Activated CD4-positive, alpha-beta T cell treated with anti-CD3 and anti-CD28 coated beads, Interleukin-2, amount 10 ng/mL, durations not matched to agents 7 days and 5 days (primary cell): ENCODE data around the gene OPA3. TPM values are rescaled to one million over a fixed set of nuclear protein-coding genes. Genes with fewer than 3 reads are reported as not detected.

Experiments
- CTCF ChIA-PET: fragments of 350-600 bp; sonication (Branson Sonifier 250); formaldehyde crosslinking; loops from one replicate; lab custom pipeline; 2021; ENCODE audit warnings: antibody characterized with exemption; lab: Charles Lee
- POLR2A ChIA-PET: fragments of 350-600 bp; sonication (Branson Sonifier 250); formaldehyde crosslinking; loops from one replicate; lab custom pipeline; 2021; ENCODE audit warnings: antibody characterized with exemption; lab: Charles Lee
- DNase-seq: peaks from one replicate; pipeline ENCODE4 v3.0.0-alpha.2; 2020
- H3K27ac Mint-ChIP-seq: one replicate; pipeline ENCODE4 v1.8.0; 2021; ENCODE audit warnings: mild to moderate bottlenecking, moderate library complexity, mixed read lengths
- H3K27me3 Mint-ChIP-seq: one replicate; pipeline ENCODE4 v1.8.0; 2021; ENCODE audit warnings: mixed read lengths
- H3K36me3 Mint-ChIP-seq: one replicate; pipeline ENCODE4 v1.8.0; 2021; ENCODE audit warnings: low read depth, mixed read lengths
- H3K4me1 Mint-ChIP-seq: one replicate; pipeline ENCODE4 v1.8.0; 2021; ENCODE audit warnings: mixed read lengths
- H3K4me3 Mint-ChIP-seq: one replicate; pipeline ENCODE4 v1.8.0; 2021; ENCODE audit warnings: mild to moderate bottlenecking, moderate library complexity, mixed read lengths
- H3K9me3 Mint-ChIP-seq: one replicate; pipeline ENCODE4 v1.8.0; 2021; ENCODE audit warnings: mixed read lengths
- total RNA-seq, 2 experiments: library from RNA; stranded (reverse); gene quantifications; one replicate each; pipeline ENCODE4 v1.2.3, GENCODE V29; 2021

Gene OPA3
- total RNA-seq, 2 experiments from 2014 or later = 12.6 to 13.4 TPM

- POLR2A ChIA-PET = no interaction called here
- Mint-ChIP-seq H3K27ac (no peak overlapping the region), H3K4me1 (peaks cover 24% of the 10 kb centered on the region), H3K9me3 (no peaks in the 10 kb centered on the region), H3K27me3 (peaks cover 4% of the 10 kb centered on the region), H3K36me3 (peaks cover 58% of the 10 kb centered on the region), H3K4me3 (no peak overlapping the region)
- no peak for DNase-seq
- CTCF ChIA-PET = interaction anchor here (0.6 to 1.2 kb wide), 2 partner anchors 34 to 57 kb away, joined by 3 read pairs; no protein-coding TSS in a partner anchor
These were observed 60.0 kb downstream of the OPA3 start for GRCh38 chr19:45524575-45525129.

GRCh38 chr19:45523642-45524256, 60.9 kb downstream of the OPA3 start:
- peaks cover 4% of the 10 kb centered on the region for H3K27me3 Mint-ChIP-seq
- ChIA-PET CTCF (interaction anchor here (1.2 kb wide), 1 partner anchor 35 kb away, joined by 3 read pairs; no protein-coding TSS in a partner anchor), POLR2A (no interaction called here)
- peak; percentile 79 for DNase-seq
- no peak overlapping the region for H3K4me3 Mint-ChIP-seq
- H3K36me3 Mint-ChIP-seq = peaks cover 55% of the 10 kb centered on the region
- peaks cover 24% of the 10 kb centered on the region for H3K4me1 Mint-ChIP-seq
- peak overlapping the region; percentile 7 for H3K27ac Mint-ChIP-seq
- H3K9me3 Mint-ChIP-seq = no peaks in the 10 kb centered on the region

- no peak for DNase-seq
- H3K9me3 Mint-ChIP-seq = no peaks in the 10 kb centered on the region
- H3K36me3 Mint-ChIP-seq = peaks cover 53% of the 10 kb centered on the region
- no peaks in the 10 kb centered on the region for H3K27me3 Mint-ChIP-seq
- H3K4me3 Mint-ChIP-seq = no peak overlapping the region
- POLR2A ChIA-PET = no interaction called here
- peaks cover 19% of the 10 kb centered on the region for H3K4me1 Mint-ChIP-seq
- CTCF ChIA-PET = interaction anchor here (1.1 to 1.5 kb wide), 2 partner anchors 83 to 159 kb away, joined by 3 to 4 read pairs; no protein-coding TSS in a partner anchor
- no peak overlapping the region for H3K27ac Mint-ChIP-seq
These were observed 62.3 kb downstream of the OPA3 start for GRCh38 chr19:45522010-45522941.

GRCh38 chr19:45518469-45518826, 66.2 kb downstream of the OPA3 start:
- Mint-ChIP-seq H3K9me3 (no peaks in the 10 kb centered on the region), H3K27ac (peak overlapping the region; percentile 60), H3K4me1 (peaks cover 47% of the 10 kb centered on the region), H3K27me3 (no peaks in the 10 kb centered on the region), H3K36me3 (peaks cover 28% of the 10 kb centered on the region), H3K4me3 (no peak overlapping the region)
- ChIA-PET CTCF (interaction anchor here (0.6 to 1.2 kb wide), 3 partner anchors 9 to 40 kb away, joined by 3 to 6 read pairs (median 4); no protein-coding TSS in a partner anchor), POLR2A (no interaction called here)
- DNase-seq = no peak

- H3K4me1 Mint-ChIP-seq = peaks cover 47% of the 10 kb centered on the region
- peaks cover 26% of the 10 kb centered on the region for H3K36me3 Mint-ChIP-seq
- H3K9me3 Mint-ChIP-seq = no peaks in the 10 kb centered on the region
These were observed 66.7 kb downstream of the OPA3 start for GRCh38 chr19:45517641-45518468.

GRCh38 chr19:45517238-45517637, 67.4 kb downstream of the OPA3 start:
- Mint-ChIP-seq H3K4me3 (no peak overlapping the region), H3K9me3 (no peaks in the 10 kb centered on the region), H3K4me1 (peaks cover 51% of the 10 kb centered on the region), H3K27me3 (no peaks in the 10 kb centered on the region), H3K27ac (peak overlapping the region; percentile 50), H3K36me3 (peaks cover 26% of the 10 kb centered on the region)
- CTCF ChIA-PET = no interaction called here
- DNase-seq = no peak
- POLR2A ChIA-PET = no interaction called here

More at GRCh38 chr19:45517641-45518468, 66.7 kb downstream of the OPA3 start:
- no peak for DNase-seq
- ChIA-PET POLR2A (no interaction called here), CTCF (interaction anchor here (0.6 to 1.2 kb wide), 3 partner anchors 8 to 40 kb away, joined by 3 to 6 read pairs (median 4); no protein-coding TSS in a partner anchor)
- Mint-ChIP-seq H3K27me3 (no peaks in the 10 kb centered on the region), H3K4me3 (no peak overlapping the region), H3K27ac (no peak overlapping the region)

GRCh38 chr19:45515807-45516401, 68.7 kb downstream of the OPA3 start:
- peak overlapping the region; percentile 79 for H3K27ac Mint-ChIP-seq
- no peaks in the 10 kb centered on the region for H3K27me3 Mint-ChIP-seq
- H3K36me3 Mint-ChIP-seq = peaks cover 25% of the 10 kb centered on the region
- H3K4me1 Mint-ChIP-seq = peaks cover 61% of the 10 kb centered on the region
- H3K9me3 Mint-ChIP-seq = no peaks in the 10 kb centered on the region
- ChIA-PET CTCF (interaction anchor here (0.5 to 1.8 kb wide), 7 partner anchors 16 to 798 kb away, joined by 3 to 10 read pairs (median 4); no protein-coding TSS in a partner anchor), POLR2A (no interaction called here)
- no peak overlapping the region for H3K4me3 Mint-ChIP-seq
- DNase-seq = no peak

- POLR2A ChIA-PET = no interaction called here
- no peaks in the 10 kb centered on the region for H3K27me3 Mint-ChIP-seq
- no peaks in the 10 kb centered on the region for H3K9me3 Mint-ChIP-seq
- CTCF ChIA-PET = interaction anchor here (0.5 to 1.8 kb wide), 7 partner anchors 16 to 797 kb away, joined by 3 to 10 read pairs (median 4); no protein-coding TSS in a partner anchor
- DNase-seq = no peak
- peaks cover 23% of the 10 kb centered on the region for H3K36me3 Mint-ChIP-seq
- peaks cover 68% of the 10 kb centered on the region for H3K4me1 Mint-ChIP-seq
- H3K4me3 Mint-ChIP-seq = peak overlapping the region; percentile 23
- peak overlapping the region; percentile 79 for H3K27ac Mint-ChIP-seq
These were observed 69.4 kb downstream of the OPA3 start for GRCh38 chr19:45515081-45515624.

GRCh38 chr19:45514376-45515051, 70.1 kb downstream of the OPA3 start:
- H3K4me3 Mint-ChIP-seq = peak overlapping the region; percentile 23
- ChIA-PET CTCF (interaction anchor here (1.2 kb wide), 1 partner anchor 44 kb away, joined by 4 read pairs; no protein-coding TSS in a partner anchor), POLR2A (no interaction called here)
- H3K4me1 Mint-ChIP-seq = peaks cover 71% of the 10 kb centered on the region
- H3K27me3 Mint-ChIP-seq = no peaks in the 10 kb centered on the region
- H3K9me3 Mint-ChIP-seq = no peaks in the 10 kb centered on the region
- H3K27ac Mint-ChIP-seq = peak overlapping the region; percentile 89
- DNase-seq = no peak
- H3K36me3 Mint-ChIP-seq = peaks cover 21% of the 10 kb centered on the region

GRCh38 chr19:45512881-45513483, 71.6 kb downstream of the OPA3 start:
- CTCF ChIA-PET = interaction anchor here (0.7 to 1.2 kb wide), 2 partner anchors 45 to 98 kb away, joined by 3 read pairs; no protein-coding TSS in a partner anchor
- H3K36me3 Mint-ChIP-seq = peaks cover 19% of the 10 kb centered on the region
- peaks cover 75% of the 10 kb centered on the region for H3K4me1 Mint-ChIP-seq
- H3K27ac Mint-ChIP-seq = peak overlapping the region; percentile 41
- no peaks in the 10 kb centered on the region for H3K9me3 Mint-ChIP-seq
- POLR2A ChIA-PET = no interaction called here
- no peak for DNase-seq
- H3K4me3 Mint-ChIP-seq = peak overlapping the region; percentile 25
- H3K27me3 Mint-ChIP-seq = no peaks in the 10 kb centered on the region
